SK-N-SH treated with all-trans-retinoic acid at 6 μM for 48 hours (cell line): Measurements from ENCODE around the gene FIBIN.

ENCODE experiments used
- ARNTL ChIP-seq: fragments of 450-650 bp; formaldehyde crosslinking; IDR thresholded peaks from 2 replicates; pipeline ENCODE4 v1.5.0; 2020; ENCODE audit warnings: low read depth, mild to moderate bottlenecking, moderate library complexity, borderline replicate concordance
- BACH2 ChIP-seq: fragments of 250-450 bp; sonication (Bioruptor Pico); IDR thresholded peaks from 2 replicates; pipeline ENCODE4 v1.9.0; 2021; ENCODE audit warnings: mild to moderate bottlenecking, borderline replicate concordance
- CSRNP3 ChIP-seq: fragments of 250-450 bp; sonication (Bioruptor Pico); IDR thresholded peaks from 2 replicates; pipeline ENCODE4 v1.5.1; 2021; ENCODE audit warnings: mild to moderate bottlenecking, moderate library complexity
- PATZ1 ChIP-seq: fragments of 250-450 bp; sonication (Bioruptor Pico); IDR thresholded peaks from 2 replicates; pipeline ENCODE4 v1.8.0; 2020; ENCODE audit warnings: mild to moderate bottlenecking, moderate library complexity, borderline replicate concordance
- PPARA ChIP-seq: fragments of 250-450 bp; sonication (Bioruptor Pico); IDR thresholded peaks from 2 replicates; pipeline ENCODE4 v1.5.0; 2020; ENCODE audit warnings: mild to moderate bottlenecking, borderline replicate concordance
- RARB ChIP-seq: fragments of 250-450 bp; sonication (Bioruptor Pico); IDR thresholded peaks from 2 replicates; pipeline ENCODE4 v1.8.0; 2021; ENCODE audit warnings: mild to moderate bottlenecking, moderate library complexity
- SNAI2 ChIP-seq: fragments of 250-450 bp; sonication (Bioruptor Pico); IDR thresholded peaks from 2 replicates; pipeline ENCODE4 v1.5.0; 2020; ENCODE audit warnings: mild to moderate bottlenecking, moderate library complexity
- ZC3H10 ChIP-seq: fragments of 250-450 bp; sonication (Bioruptor Pico); IDR thresholded peaks from 2 replicates; pipeline ENCODE4 v1.5.1; 2021; ENCODE audit warnings: mild to moderate bottlenecking, moderate library complexity
- TF ChIP-seq, protein P1 (sequence below): fragments of 250-450 bp; sonication (Bioruptor Pico); IDR thresholded peaks from 2 replicates; pipeline ENCODE4 v1.5.0; 2020; ENCODE audit warnings: mild to moderate bottlenecking, moderate library complexity

- TF ChIP-seq PATZ1 (CRISPR knock-in tag), result no peak
- TF ChIP-seq, protein P1, sequence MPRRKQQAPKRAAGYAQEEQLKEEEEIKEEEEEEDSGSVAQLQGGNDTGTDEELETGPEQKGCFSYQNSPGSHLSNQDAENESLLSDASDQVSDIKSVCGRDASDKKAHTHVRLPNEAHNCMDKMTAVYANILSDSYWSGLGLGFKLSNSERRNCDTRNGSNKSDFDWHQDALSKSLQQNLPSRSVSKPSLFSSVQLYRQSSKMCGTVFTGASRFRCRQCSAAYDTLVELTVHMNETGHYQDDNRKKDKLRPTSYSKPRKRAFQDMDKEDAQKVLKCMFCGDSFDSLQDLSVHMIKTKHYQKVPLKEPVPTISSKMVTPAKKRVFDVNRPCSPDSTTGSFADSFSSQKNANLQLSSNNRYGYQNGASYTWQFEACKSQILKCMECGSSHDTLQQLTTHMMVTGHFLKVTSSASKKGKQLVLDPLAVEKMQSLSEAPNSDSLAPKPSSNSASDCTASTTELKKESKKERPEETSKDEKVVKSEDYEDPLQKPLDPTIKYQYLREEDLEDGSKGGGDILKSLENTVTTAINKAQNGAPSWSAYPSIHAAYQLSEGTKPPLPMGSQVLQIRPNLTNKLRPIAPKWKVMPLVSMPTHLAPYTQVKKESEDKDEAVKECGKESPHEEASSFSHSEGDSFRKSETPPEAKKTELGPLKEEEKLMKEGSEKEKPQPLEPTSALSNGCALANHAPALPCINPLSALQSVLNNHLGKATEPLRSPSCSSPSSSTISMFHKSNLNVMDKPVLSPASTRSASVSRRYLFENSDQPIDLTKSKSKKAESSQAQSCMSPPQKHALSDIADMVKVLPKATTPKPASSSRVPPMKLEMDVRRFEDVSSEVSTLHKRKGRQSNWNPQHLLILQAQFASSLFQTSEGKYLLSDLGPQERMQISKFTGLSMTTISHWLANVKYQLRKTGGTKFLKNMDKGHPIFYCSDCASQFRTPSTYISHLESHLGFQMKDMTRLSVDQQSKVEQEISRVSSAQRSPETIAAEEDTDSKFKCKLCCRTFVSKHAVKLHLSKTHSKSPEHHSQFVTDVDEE, result no peak
- TF ChIP-seq CSRNP3 (CRISPR knock-in tag), result no peak
- TF ChIP-seq PPARA (CRISPR knock-in tag), result no peak
- TF ChIP-seq BACH2, result no peak
- no peak for TF ChIP-seq SNAI2 (CRISPR knock-in tag)
- TF ChIP-seq ARNTL (CRISPR knock-in tag), result no peak
- TF ChIP-seq RARB (CRISPR knock-in tag), result no peak
- no peak for TF ChIP-seq ZC3H10 (CRISPR knock-in tag)
Measured at GRCh38 chr11:26958702-26959049, 35.2 kb upstream of the FIBIN start.
